Measurements from ENCODE around the gene RERE. TPM values are rescaled to one million over a fixed set of nuclear protein-coding genes. Genes with fewer than 3 reads are reported as not detected.

Gene RERE
- total RNA-seq, 1 experiment from 2014 or later, result 40.6 TPM

- H3K9ac ChIP-seq (ENCODE audit: low read length), result no peak overlapping the region
- no peak overlapping the region for H3K27ac ChIP-seq (ENCODE audit: low read depth, low read length)
- H3K36me3 ChIP-seq (ENCODE audit: control insufficient read depth in 1 of 2, insufficient read depth in 2 of 2, low read length in 2 of 2), result peaks cover 9 to 12% of the 10 kb centered on the region in 2 experiments; a peak in 3 of 4 replicates
- no peaks in the 10 kb centered on the region for H3K27me3 ChIP-seq (ENCODE audit: insufficient read depth, low read length)
- H3K9me2 ChIP-seq (ENCODE audit: insufficient read depth), result no peaks in the 10 kb centered on the region
- ChIA-PET CTCF (interaction anchor here (1.5 kb wide), 1 partner anchor 292 kb away, joined by 3 read pairs; no protein-coding TSS in a partner anchor), RAD21 (ENCODE audit: low non-redundant PET in 1 of 2, low total read pairs in 2 of 2, uncharacterized antibody in 2 of 2, unreplicated experiment in 2 of 2) (no interaction called here), POLR2A (no interaction called here)
- no peak overlapping the region for H2AFZ ChIP-seq (ENCODE audit: low read depth, low read length, poor library complexity, severe bottlenecking)
- no peak overlapping the region for H3K4me3 ChIP-seq (replicated peaks in 1 of 2; ENCODE audit: low read depth in 1 of 2, low read length in 2 of 2)
- intact Hi-C loops (cut with micrococcal nuclease), result no loop called here
- no peak for TF ChIP-seq CBX3 (IDR thresholded peaks at IDR 0.05; ENCODE audit: low read depth)
- TF ChIP-seq ELF1 (IDR thresholded peaks at IDR 0.05; ENCODE audit: borderline replicate concordance, low read depth), result no peak
- TF ChIP-seq RAD21 (IDR thresholded peaks at IDR 0.05; ENCODE audit: low read depth), result no peak
- 0 out of 2 replicates have a peak, but pooled peaks cover 1% of the 10 kb centered on the region for H3K79me2 ChIP-seq (ENCODE audit: insufficient read depth, low read length)
- H3K4me2 ChIP-seq (ENCODE audit: low read length), result no peak overlapping the region
- no peaks in the 10 kb centered on the region for H3K9me3 ChIP-seq (ENCODE audit: control insufficient read depth in 1 of 2, insufficient read depth in 1 of 2, low read depth in 1 of 2, low read length in 2 of 2)
- DNase-seq (ENCODE audit: low read depth, low spot score), result no peak
- BruUV-seq (replicated peaks), result no TSS peak
- peaks cover 2 to 13% of the 10 kb centered on the region in 2 experiments; a peak in 2 of 4 replicates for H3K4me1 ChIP-seq (ENCODE audit: control insufficient read depth in 1 of 2, insufficient read depth in 2 of 2, low read length in 2 of 2)
- no peak for ATAC-seq
- H4K20me1 ChIP-seq (ENCODE audit: insufficient read depth), result peaks cover 11% of the 10 kb centered on the region; the same call in 1 of the 2 replicates
Measured at GRCh38 chr1:8854240-8854639, 36.8 kb upstream of the RERE start.

- CTCF ChIA-PET, result interaction anchor here (0.7 to 6.1 kb wide), 5 partner anchors 11 to 647 kb away, joined by 3 to 103 read pairs (median 3); no protein-coding TSS in a partner anchor
- no TSS peak for BruUV-seq (replicated peaks)
- H3K4me3 ChIP-seq (replicated peaks in 1 of 2; ENCODE audit: low read depth in 1 of 2, low read length in 2 of 2), result no peak overlapping the region
- intact Hi-C loops (cut with micrococcal nuclease), result no loop called here
- no peak overlapping the region for H3K27ac ChIP-seq (ENCODE audit: low read depth, low read length)
- no peak overlapping the region for H3K9ac ChIP-seq (ENCODE audit: low read length)
- H3K9me3 ChIP-seq (ENCODE audit: control insufficient read depth in 1 of 2, insufficient read depth in 1 of 2, low read depth in 1 of 2, low read length in 2 of 2), result no peaks in the 10 kb centered on the region
- TF ChIP-seq SP1 (IDR thresholded peaks at IDR 0.05; ENCODE audit: low read depth) (no peak), TCF7L2 (IDR thresholded peaks at IDR 0.05; ENCODE audit: borderline replicate concordance, extremely low read depth, insufficient read depth, insufficient read length) (no peak), ATF3 (IDR thresholded peaks at IDR 0.05) (no peak), ZNF274 (IDR thresholded peaks at IDR 0.05; ENCODE audit: low read depth, low read length) (no peak), ZBTB33 (IDR thresholded peaks at IDR 0.05; ENCODE audit: extremely low read depth, insufficient replicate concordance, low read length) (no peak), EZH2phosphoT487 (IDR thresholded peaks at IDR 0.05; ENCODE audit: borderline replicate concordance) (no peak), EGR1 (IDR thresholded peaks at IDR 0.05; ENCODE audit: low read depth) (no peak), YY1 (IDR thresholded peaks at IDR 0.05; ENCODE audit: extremely low read depth, insufficient replicate concordance, low read depth, low read length) (no peak), SIN3A (IDR thresholded peaks at IDR 0.05; ENCODE audit: low read depth) (no peak), FOSL1 (IDR thresholded peaks at IDR 0.05; ENCODE audit: low read depth) (no peak), CBX3 (IDR thresholded peaks at IDR 0.05; ENCODE audit: low read depth) (no peak), POLR2AphosphoS5 (IDR thresholded peaks at IDR 0.05; ENCODE audit: low read depth, low read length) (no peak), RAD21 (IDR thresholded peaks at IDR 0.05; ENCODE audit: low read depth) (no peak)
- H3K79me2 ChIP-seq (ENCODE audit: insufficient read depth, low read length), result no peaks in the 10 kb centered on the region
- no peak overlapping the region for H3K4me2 ChIP-seq (ENCODE audit: low read length)
- POLR2A ChIA-PET, result interaction anchor here (0.7 kb wide), 1 partner anchor 14 kb away, joined by 3 read pairs; no protein-coding TSS in a partner anchor
- ATAC-seq (no peak), DNase-seq (ENCODE audit: low read depth, low spot score) (no peak)
- H4K20me1 ChIP-seq (ENCODE audit: insufficient read depth), result no peaks in the 10 kb centered on the region
- H2AFZ ChIP-seq (ENCODE audit: low read depth, low read length, poor library complexity, severe bottlenecking), result no peak overlapping the region
- H3K9me2 ChIP-seq (ENCODE audit: insufficient read depth), result no peaks in the 10 kb centered on the region
- H3K36me3 ChIP-seq (ENCODE audit: control insufficient read depth in 1 of 2, insufficient read depth in 2 of 2, low read length in 2 of 2), result no peaks in the 10 kb centered on the region
- RAD21 ChIA-PET (ENCODE audit: low non-redundant PET in 1 of 2, low total read pairs in 2 of 2, uncharacterized antibody in 2 of 2, unreplicated experiment in 2 of 2), result no interaction called here
- H3K27me3 ChIP-seq (ENCODE audit: insufficient read depth, low read length), result no peaks in the 10 kb centered on the region
- H3K4me1 ChIP-seq (ENCODE audit: control insufficient read depth in 1 of 2, insufficient read depth in 2 of 2, low read length in 2 of 2), result peaks cover 0 to 4% of the 10 kb centered on the region in 2 experiments; a peak in 2 of 4 replicates
Measured at GRCh38 chr1:8851060-8851459, 33.6 kb upstream of the RERE start.
